Measurements from ENCODE around the gene DNAH17.

Gene DNAH17

DNA sequence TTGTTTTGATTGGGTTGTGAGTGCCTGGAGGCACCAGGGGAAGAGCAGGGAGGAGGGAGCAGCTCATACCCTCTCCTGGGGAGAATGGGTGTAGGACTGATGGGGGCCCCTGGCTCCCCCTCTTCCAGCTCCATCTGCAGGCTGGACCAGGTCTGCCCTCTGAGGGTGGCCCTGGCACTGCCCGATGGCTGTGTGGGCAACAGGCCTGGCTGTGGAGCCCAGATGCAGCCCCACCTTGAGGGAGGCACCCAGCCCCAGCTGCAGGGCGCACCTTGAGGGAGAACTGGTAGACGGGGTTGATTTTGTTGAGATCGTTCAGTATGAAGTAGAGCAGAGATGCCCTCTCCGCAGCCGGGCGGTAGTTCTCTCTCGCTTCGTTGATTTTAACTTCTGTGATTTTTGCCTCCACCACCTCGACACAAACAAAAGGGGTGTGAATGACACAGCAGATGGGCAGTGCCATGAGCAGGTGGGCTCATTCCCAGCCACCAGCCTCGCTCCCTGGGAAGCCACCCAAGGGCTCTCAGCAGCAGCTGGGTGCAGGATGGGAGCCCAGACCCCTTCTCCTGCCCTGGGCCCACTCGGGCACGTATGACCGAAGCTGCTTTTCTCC lies 127.1 kb downstream of the DNAH17 start:
- no peak for DNase-seq

DNA sequence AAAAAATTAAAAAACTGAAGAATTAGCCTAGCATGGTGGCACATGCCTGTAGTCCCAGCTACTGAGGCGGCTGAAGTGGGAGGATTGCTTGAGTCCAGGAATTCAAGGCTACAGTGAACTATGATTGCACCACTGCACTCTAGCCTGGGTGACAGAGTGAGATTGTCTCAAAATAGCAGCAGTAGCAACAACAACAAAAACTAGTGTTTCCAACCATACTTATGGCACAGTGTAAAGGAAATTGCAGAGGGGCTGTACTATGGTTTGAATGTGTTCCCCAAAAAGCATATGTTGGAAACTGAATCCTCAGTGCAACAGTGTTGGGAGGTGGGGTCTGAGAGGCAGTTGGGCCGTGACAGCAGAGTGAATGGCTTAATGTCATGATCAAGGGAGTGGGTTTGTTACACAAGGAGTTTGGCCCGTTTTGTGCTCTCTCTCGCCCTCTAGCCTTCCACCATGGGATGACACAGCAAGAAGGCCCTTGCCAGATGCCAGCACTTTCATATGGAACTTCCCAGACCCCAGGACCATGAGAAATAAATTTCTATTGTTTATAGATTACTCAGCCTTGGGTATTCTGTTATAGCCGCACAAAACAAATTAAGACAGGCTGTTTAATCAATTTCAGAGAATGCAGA lies 128.7 kb downstream of the DNAH17 start:
- peak; percentile 26 to 49 (median 30) for DNase-seq

DNA sequence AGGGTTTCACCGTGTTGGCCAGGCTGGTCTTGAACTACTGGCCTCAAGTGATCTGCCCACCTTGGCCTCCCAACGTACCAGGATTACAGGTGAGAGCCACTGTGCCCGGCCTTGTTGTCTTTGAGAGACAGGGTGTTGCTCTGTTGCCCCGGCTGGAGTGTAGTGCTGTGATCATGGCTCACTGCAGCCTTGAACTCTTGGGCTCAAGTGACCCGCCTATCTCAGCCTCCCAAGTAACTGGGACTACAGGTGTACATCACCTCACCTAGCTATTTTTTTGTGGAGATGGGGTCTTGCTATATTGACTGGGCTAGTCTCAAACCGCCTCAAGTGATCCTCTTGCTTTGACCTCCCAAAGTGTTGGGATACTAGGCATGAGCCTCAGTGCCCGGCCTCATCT lies 130.4 kb downstream of the DNAH17 start:
- DNase-seq = no peak

DNA sequence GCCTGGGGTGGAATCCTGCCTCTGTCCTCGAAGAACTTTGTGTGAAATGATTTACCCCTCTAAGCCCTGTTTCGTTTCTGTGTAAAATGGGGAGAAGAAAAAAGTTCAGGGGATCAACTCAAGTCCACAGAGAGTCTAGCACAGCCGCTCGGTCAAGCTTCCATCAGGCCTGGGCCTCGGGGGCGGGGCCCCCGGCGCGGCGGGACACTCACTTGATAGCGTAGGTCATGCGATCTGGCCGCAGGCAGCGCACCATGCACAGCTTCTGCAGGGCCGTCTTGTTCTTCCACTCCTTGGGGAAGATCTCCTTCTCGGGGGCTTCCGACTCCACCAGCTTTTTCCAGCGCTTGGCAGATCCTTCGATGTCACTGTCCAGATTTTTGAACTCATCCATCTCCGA lies 132.8 kb downstream of the DNAH17 start:
- DNase-seq = no peak

DNA sequence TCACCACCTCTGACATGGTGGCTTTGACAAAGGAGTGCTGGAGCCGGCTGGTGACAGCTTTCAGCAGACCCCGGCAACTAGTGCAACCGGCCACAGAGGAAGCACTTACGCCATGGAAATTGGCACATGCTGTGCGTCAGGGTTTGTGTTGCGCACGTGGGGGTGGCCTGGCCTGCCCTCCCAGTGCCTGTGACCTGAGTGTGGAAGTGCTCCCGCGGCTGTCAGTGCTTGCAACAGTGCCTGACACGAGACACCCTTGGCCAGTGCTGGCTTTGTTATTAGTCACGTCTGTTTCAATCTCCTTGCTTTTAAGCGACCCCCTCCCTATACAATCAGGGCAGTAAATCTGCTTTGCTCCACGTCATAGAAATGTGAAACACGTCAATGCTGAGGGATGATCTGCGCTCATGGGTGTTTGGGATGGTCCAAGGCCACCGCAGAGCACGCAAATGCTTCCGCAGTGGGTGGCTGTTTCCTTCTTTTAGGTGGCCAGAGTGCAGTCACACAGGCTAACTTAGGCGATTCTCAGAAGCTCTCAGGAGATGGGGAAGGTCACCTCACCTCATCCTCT lies 134.5 kb downstream of the DNAH17 start:
- peak; percentile 96 to 99 (median 97) for DNase-seq

DNA sequence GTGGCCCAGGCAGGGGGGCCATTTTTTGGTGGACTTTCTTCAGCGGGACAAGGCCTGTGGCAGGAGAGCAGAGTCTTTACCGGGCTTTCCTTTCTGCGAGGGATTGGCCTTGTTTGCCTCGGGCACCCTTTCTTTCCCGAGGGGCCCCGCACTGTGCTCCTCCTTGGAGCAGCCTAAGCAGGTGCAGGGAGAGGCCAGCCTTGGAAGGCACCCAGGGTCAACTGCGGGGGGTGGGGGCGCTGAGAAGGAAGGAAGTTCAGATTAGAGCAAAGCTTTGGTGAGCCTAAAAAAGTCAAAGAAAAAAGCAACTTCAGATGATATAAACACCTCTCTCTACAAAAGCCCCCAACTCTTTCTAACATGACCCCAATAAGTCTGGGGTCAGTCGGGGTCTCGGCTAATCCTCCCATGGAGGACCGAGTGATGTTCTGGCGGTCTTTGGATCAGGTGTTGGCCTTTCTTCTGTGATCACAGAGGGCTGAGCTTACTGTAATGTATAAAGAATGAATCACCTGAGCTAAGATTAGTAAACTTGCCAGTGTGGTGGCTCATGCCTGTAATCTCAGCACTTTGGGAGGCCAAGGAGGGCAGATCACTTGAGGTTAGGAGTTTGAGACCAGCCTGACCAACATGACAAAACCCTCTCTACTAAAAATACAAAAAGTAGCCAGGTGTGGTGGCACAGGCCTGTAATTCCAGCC lies 135.8 kb downstream of the DNAH17 start:
- no peak for DNase-seq

DNA sequence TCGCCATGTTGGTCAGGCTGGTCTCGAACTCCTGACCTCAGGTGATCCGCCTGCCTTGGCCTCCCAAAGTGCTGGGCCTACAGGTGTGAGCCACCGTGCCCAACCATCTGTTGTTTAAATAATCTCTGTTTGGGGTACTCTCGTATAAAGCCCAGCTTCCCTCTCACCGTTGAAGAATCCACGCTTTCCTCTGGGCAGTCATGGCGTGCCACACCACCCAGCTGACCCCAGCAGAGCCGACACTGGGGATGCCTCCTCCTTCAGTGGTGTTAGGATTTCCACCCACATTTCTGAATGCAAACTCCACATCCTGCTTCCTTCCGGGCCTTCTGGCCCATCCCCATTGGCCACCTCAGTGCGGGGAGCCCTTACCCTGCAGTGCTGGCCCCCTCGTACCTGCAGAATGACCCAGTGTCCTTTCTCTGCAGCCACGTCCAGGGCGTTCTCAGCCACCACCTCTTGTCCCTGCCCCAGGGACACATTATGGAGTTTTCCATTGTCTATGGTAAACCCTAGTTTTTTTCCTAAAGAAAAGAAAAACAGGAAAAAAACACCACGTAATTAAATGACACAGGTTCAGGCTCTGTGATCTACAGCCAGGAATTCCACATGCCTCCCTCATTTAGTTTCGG lies 138.4 kb downstream of the DNAH17 start:
- DNase-seq = no peak

DNA sequence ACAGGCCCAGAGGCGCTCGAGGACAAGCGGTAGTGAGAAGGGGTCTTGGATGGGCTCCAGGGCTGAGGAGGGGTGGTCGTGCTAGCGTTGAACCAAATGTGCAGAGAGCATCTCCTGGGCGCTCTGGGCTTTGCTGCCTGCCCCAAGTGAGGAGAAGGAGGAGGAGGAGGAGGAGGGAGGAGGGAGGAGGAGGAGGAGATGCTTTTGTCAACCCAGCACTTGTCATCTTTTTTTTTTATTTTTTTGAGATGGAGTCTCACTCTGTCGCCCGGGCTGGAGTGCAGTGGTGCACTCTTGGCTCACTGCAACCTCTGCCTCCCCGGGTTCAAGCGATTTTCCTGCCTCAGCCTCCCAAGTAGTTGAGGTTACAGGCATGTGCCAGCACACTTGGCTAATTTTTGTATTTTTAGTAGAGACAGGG lies 138.9 kb downstream of the DNAH17 start:
- DNase-seq = no peak

DNA sequence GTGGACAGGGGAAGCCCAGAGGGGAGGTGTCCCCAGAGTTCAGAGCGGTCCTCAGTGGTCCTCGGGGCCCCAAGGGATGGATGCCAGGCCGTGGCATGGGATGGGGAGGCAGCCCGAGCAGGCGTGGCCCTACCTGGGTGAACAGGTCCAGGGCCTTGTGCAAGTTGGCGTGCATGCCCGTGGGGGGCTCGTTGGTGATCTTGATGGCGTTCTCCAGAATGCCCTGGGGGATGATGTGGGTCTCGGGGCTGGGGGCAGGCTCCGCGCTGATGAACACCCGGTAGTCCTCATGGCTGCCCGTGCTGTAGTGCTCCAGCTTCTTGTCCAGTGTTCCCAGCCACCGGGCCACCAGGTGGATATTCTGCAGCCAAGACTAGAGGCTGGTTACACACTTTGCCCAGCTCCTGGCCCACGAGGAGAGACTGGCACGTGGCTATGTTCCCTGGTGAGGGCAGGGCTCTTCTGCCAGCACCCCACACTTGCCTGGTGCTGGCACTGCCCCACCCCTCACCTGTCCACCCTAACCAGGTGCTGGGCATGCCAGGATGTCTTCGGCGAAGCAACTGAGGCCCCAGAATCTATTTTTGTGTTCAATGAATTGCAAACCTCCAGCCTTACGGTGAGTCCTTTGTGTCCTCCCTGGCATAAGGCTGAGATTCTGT lies 139.6 kb downstream of the DNAH17 start:
- DNase-seq = no peak

DNA sequence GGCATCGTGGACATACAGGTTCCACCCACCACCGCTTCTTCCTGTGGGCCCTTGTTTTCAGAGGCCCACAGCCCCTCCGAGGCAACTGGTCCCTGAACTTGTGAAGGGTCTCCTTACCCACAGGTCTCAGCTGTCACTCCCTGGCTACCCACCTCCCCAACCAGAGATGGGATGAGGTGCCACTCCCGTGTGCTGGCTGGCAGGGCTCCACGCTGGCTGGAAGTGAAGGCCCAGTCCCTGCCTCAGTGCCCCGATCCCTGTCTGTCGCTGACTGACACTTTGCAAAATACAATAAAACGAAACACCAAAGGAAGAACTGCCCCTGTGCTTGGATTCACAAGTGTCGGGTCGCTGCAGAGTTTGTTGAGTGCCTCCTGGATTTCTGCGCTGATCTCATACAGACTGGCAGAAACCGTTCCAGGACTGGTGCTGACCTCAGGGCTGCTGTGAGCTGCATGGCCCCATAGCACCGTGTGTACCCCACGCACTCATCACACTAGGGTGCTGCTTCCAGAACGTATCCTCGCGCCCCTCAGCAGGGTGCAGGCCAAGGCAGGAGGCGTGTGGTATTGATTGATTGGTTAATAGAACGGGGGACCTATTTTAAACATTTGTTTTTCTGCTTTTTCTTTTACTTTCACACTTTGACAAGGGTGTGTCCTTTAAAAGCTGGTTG lies 141.7 kb downstream of the DNAH17 start:
- no peak for DNase-seq

DNA sequence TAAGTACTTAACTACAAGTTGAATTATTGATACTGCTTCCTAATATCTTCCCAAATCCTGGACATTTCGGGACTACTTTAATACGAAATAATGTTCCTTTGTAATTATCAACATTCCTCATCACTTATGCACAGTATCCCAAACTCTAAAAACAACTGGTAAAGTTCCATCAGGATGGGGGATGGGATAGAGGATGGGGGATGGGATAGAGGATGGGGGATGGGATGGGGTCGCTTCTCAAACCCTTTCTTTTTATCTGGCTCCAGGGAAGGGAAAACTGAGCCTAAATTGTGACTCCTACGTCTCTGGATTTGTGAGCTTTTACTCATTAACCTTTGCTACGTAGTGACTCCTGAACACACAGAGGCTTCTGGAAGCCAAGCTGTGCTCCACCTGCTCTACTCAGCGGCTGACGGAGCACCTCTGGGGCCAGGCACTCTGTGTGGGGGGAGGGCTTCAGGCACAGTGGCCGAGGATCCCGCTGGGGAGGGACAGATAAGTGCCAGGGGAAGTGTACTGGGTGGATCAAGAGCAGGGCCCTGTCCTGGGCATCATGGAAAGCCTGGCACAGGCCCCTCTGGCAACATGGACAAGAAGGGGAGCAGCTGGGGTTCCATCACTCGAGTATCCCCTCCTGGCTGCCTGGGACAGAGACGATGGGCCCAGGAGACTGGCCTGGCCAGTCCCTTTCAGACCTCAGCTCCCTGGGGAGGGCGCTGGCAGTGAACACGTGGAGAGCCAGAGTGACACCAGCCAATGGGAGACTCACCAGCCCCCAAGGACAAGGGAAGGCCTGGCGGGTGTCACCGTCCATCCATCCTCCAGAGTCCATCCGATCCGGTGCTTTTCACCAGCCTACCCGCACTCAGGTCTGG lies 142.5 kb downstream of the DNAH17 start:
- DNase-seq = no peak

DNA sequence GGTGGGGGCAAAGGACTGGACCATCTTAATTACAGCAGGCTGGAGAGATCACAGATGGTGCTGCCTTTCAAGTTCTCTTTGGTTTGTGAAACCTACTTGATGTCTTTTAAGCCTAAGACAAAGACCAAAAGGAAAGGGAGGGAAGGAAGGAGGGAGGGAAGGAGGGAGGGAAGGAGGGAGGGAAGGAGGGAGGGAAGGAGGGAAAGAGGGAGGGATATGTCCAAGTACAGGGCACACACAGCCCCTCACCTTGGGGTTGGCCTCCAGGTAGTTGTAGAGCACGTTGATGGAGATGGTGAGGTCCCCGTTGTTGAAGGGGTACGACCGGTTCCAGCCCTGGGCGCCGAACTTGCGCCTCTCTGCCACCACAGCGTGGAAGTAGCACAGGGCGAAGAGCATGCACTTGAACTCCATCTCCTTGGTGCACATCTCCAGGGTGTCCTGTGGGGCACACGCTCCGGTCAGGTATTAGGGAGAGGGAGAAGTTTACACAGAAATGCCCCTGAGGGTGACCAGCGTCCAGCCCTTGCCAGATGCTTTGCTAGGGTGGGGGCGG lies 143.3 kb downstream of the DNAH17 start:
- no peak for DNase-seq

DNA sequence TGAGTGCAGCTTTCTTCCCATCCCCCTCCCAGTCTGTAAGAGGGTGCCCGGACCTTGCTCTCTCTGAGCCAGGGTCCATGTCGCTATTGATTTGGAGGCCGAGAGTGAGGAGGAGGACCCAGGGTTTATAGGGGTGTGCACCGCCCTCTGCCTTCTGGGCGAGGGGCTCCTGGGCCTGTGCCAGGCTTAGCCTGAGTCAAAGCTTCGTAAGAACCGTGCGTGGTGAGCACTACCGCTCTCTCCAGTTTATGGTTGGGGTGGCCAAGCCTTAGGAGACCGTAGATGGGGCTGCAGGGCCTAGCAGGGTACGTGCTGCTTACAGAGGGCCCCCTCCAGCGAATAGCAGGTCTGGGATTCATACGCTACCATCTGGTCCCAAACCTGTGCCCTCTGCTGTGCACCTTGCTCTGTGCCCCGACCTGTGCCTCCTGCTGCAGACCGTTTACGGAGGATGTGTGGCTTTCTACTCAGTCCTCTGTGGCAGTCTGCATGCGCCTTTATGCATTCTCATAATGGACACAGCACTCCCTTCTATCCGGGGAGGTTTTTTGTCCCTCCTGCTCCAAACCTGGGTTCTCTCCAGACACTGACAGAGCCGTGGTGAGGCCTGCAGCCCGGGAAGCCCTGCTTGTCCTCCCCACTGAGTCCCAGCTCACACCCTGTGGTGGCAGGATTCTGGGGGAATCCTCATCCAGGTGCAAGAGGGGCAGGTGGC lies 144.0 kb downstream of the DNAH17 start:
- no peak for DNase-seq

DNA sequence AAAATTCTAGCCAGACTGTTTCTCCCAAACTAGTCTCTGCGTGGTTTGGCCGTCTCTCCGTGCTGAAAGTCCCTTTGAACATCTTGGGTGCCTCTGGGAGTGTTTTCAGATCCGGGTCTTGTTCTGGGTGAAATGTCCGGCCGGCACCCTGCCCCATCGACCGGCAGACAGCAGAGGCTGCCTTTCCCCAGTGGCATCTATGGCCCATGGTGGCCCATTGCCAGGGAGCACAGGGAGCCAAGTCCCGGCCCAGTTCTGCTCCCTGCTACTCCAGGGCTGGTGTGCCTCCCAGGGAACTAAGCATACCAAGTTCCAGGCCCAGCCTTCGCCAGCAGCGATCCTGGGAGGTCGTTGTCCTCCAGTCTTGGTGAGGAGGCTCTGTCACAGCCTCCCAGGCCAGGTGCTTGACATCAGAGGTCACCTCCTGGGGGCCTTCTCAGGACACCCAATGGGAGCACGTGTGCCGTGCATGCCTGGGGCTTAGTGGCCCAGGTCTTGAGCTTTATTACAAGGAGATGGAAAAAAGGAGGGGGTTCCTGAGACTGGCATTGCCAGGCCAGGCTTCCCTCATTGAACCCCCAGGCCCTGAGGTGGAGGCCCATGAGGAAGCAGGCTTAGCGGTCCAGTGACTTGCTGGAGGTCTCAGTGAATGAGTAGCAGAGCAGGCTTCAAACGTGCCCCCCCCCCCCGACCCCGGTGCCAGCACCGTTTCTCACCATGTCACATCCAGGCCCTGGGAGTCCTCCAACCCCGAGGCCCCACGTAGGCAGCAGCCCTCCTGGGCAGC lies 144.8 kb downstream of the DNAH17 start:
- no peak for DNase-seq

DNA sequence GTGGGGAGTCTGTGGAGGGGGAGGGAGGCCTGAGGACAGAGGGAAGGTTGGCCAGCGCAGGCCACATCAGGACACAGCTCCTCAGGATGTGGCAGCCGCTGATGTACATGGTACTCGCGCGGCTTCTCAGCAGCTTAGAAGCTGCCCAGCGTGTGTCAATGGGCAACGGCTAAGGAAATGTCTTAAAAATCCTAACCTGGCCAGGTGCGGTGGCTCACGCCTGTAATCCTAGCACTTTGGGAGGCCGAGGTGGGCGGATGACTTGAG lies 145.6 kb downstream of the DNAH17 start:
- DNase-seq = no peak

DNA sequence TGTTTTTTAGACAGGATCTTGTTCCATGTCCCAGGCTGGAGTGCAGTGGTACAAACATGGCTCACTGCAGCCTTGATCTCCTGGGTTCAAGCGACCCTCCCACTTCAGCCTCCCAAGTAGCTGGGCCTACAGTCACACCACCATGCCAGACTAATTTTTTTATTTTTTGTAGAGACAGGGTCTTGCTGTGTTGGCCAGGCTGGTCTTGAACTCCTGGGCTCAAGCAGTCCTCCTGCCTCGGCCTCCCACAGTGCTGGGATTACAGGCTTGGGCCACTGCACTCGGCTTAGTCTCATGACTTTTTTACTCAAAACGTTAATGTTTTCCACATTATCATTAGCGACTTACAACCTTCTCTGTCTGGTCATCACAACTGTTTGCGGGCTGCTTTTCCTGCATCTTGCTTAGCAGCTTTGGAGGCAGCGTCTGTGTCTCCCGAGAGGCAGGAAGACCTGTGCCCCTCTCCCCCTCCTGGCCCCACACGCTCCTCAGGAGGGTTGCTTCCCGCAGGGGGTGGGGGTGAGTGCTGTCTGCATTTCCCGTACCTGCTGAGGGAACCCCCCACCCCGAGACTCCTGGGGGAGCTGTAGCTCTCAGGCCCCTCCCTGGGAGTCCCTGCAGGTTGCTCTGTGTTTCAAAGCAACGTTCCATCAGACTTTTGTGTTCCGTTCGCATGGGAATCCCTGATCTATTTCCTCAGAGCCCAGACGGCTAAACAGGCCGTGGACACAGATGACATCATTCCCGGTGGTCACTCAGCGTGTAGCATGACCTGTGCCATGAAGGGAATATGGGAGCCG lies 146.1 kb downstream of the DNAH17 start:
- DNase-seq = no peak

DNA sequence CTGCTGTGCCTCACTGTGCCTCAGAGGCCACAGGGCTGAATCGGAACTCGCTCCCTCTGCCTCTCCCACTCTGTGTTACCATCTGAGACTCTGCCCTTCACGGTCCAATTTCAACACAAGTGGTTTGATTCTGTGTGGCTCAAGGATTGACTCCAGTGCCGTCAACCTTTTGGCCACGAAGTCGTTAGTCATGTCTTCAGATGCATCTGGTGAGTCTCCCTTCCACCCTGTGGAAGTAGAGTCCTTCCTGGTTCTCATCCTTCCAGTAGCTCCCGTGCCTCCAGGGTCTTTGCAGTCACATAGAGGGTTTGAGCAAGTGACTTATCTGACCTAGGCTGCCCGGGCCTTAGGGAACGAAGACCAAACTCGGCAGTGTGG lies 147.6 kb downstream of the DNAH17 start:
- no peak for DNase-seq

DNA sequence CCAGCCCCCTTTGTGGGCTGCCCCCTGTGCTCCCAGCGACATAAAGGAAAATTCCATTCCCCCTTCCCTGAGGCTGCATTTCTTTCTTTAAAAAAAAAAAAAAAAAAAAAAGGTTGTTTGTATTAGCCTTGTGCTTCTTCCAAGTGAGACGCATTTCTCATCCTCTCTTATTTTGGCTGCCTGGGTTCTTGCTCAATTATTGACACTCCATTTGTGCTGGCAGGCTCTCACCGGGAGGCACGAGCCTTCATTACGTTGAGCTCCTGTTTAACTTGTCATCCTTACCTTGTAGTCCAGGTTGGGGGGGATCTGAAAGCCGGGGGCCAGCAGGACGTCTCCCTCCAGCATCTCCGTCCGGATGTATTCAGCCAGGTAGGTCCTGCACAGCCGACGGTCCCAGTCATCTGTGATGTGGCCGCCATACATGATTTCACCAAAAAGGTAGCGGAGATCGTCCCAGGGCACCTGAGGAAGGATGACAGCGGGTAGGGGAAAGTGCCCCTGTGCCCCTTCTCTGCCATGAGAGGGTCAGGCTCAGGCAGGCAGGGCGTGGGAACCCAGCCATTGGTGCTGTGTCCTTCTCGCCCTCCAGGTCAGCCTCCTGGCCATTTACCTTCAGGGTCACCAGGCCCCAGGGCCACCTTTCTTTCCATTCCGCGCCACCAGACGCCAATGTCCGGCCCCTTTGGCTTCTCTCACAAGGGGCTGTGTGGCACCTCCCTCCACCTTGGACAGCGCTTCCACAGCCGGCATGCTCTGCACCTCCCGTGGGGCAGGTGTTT lies 148.2 kb downstream of the DNAH17 start:
- no peak for DNase-seq
